ENCODE measurements around the gene DOCK7. TPM values are rescaled to one million over a fixed set of nuclear protein-coding genes. Genes with fewer than 3 reads are reported as not detected.
"Not testable (repeated sequence)": the region's sequence is repeated elsewhere in the genome, so short reads cannot be mapped to it uniquely, and the experiment has no call there.

Gene DOCK7
- total RNA-seq, 4 donors from 2014 or later = 48.6 to 182 (median 92.9) TPM

- WGBS, 2 donors = 35 to 38% methylated on average over 1 of the region's 1 CpG
- Histone ChIP-seq H3K9me3 (no peaks in the 10 kb centered on the region), H3K27me3 (no peaks in the 10 kb centered on the region), H3K4me1 (no peaks in the 10 kb centered on the region), H3K27ac (no peak overlapping the region), H3K4me3 (no peak overlapping the region), H3K36me3 (peaks cover 0 to 34% (median 0%) of the 10 kb centered on the region in 3 donors)
- TF ChIP-seq, protein P1, sequence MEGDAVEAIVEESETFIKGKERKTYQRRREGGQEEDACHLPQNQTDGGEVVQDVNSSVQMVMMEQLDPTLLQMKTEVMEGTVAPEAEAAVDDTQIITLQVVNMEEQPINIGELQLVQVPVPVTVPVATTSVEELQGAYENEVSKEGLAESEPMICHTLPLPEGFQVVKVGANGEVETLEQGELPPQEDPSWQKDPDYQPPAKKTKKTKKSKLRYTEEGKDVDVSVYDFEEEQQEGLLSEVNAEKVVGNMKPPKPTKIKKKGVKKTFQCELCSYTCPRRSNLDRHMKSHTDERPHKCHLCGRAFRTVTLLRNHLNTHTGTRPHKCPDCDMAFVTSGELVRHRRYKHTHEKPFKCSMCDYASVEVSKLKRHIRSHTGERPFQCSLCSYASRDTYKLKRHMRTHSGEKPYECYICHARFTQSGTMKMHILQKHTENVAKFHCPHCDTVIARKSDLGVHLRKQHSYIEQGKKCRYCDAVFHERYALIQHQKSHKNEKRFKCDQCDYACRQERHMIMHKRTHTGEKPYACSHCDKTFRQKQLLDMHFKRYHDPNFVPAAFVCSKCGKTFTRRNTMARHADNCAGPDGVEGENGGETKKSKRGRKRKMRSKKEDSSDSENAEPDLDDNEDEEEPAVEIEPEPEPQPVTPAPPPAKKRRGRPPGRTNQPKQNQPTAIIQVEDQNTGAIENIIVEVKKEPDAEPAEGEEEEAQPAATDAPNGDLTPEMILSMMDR (IDR thresholded peaks at IDR 0.05) = no peak
- TF ChIP-seq POLR2A (IDR thresholded peaks at IDR 0.05) (no peak), EP300 (IDR thresholded peaks at IDR 0.05) (no peak)
- no peak for DNase-seq (ENCODE audit: low spot score in 2 of 2)
These were observed 102.6 kb downstream of the DOCK7 start for GRCh38 chr1:62585469-62586155.

- Histone ChIP-seq H3K4me1 (no peaks in the 10 kb centered on the region), H3K4me3 (no peak overlapping the region), H3K27me3 (no peaks in the 10 kb centered on the region), H3K9me3 (peaks cover 0 to 19% (median 2%) of the 10 kb centered on the region in 4 donors), H3K36me3 (peaks cover 0 to 68% (median 0%) of the 10 kb centered on the region in 3 donors), H3K27ac (no peak overlapping the region)
- DNase-seq (ENCODE audit: low spot score in 2 of 2) = no peak
- WGBS, 2 donors = 62 to 68% methylated on average over 2 of the region's 2 CpGs
- TF ChIP-seq POLR2A (IDR thresholded peaks at IDR 0.05) = no peak
- TF ChIP-seq, protein P1 (IDR thresholded peaks at IDR 0.05) = no peak
- TF ChIP-seq EP300 (IDR thresholded peaks at IDR 0.05) = no peak
These were observed 114.5 kb downstream of the DOCK7 start for GRCh38 chr1:62573675-62574074.

DNA sequence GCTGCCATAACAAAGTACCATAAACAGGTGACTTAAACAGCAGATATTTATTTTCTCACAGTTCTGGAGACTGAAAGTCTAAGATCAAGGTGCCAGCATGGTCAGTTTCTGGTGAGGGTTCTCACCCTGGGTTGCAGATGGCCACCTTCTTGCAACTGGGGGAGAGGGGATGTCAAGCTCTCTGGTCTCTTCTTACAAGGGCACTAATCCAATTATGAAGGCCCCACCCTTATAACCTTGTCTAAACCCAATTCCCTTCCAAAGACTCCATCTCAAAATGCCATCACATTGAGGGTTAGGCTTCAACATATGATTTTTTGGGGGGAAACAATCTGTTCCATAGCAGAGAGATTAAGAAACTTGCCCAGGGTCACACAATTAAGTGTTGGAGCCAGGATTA lies 115.7 kb downstream of the DOCK7 start:
- H3K9me3 ChIP-seq = peaks cover 0 to 27% (median 6%) of the 10 kb centered on the region in 4 donors
- no peak overlapping the region for H3K27ac ChIP-seq
- H3K36me3 ChIP-seq = peaks cover 0 to 71% (median 0%) of the 10 kb centered on the region in 3 donors
- DNase-seq (ENCODE audit: low spot score in 2 of 2) = no peak
- H3K27me3 ChIP-seq = no peaks in the 10 kb centered on the region
- no peak for TF ChIP-seq POLR2A (IDR thresholded peaks at IDR 0.05)
- TF ChIP-seq, protein P1 (IDR thresholded peaks at IDR 0.05) = no peak
- H3K4me1 ChIP-seq = no peaks in the 10 kb centered on the region
- H3K4me3 ChIP-seq = no peak overlapping the region

- H3K4me3 ChIP-seq; H3K27me3 ChIP-seq; DNase-seq (ENCODE audit: low spot score in 2 of 2); H3K27ac ChIP-seq; H3K4me1 ChIP-seq: not testable (repeated sequence)
- H3K36me3 ChIP-seq = peaks cover 0 to 79% (median 0%) of the 10 kb centered on the region in 3 donors
- H3K9me3 ChIP-seq = peaks cover 0 to 33% (median 10%) of the 10 kb centered on the region in 4 donors
- 96 to 99% methylated on average over 4 of the region's 4 CpGs for WGBS, 2 donors
These were observed 116.7 kb downstream of the DOCK7 start for GRCh38 chr1:62571517-62571916.

DNA sequence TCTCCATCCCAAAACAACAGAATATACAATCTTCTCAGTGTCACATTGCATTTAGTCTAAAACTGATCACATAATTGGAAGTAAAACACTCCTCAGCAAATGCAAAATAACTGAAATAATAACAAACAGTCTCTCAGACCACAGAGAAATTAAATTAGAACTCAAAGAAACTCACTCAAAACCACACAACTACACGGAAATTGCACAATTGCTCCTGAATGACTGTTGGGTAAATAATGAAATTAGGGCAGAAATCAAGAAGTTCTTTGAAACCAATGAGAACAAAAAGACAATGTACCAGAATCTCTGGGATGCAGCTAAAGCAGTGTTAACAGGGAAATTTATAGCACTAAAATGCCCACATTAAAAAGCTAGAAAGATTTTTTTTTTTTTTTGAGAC lies 120.3 kb downstream of the DOCK7 start:
- 83 to 95% methylated on average over 1 of the region's 1 CpG for WGBS, 2 donors
- Histone ChIP-seq H3K9me3 (peaks cover 0 to 39% (median 14%) of the 10 kb centered on the region in 4 donors), H3K36me3 (peaks cover 0 to 64% (median 0%) of the 10 kb centered on the region in 3 donors)
- not testable (repeated sequence) for H3K4me1 ChIP-seq; H3K27me3 ChIP-seq; H3K4me3 ChIP-seq; DNase-seq (ENCODE audit: low spot score in 2 of 2); H3K27ac ChIP-seq

- Histone ChIP-seq H3K36me3 (peaks cover 0 to 57% (median 0%) of the 10 kb centered on the region in 3 donors), H3K9me3 (peaks cover 0 to 32% (median 13%) of the 10 kb centered on the region in 4 donors)
- not testable (repeated sequence) for H3K4me1 ChIP-seq; H3K27ac ChIP-seq; H3K4me3 ChIP-seq; H3K27me3 ChIP-seq; DNase-seq (ENCODE audit: low spot score in 2 of 2)
- 96 to 97% methylated on average over 1 of the region's 1 CpG for WGBS, 2 donors
These were observed 121.0 kb downstream of the DOCK7 start for GRCh38 chr1:62567182-62567581.
